ENCODE measurements around the gene ARHGAP15. TPM values are rescaled to one million over a fixed set of nuclear protein-coding genes. Genes with fewer than 3 reads are reported as not detected.

ARHGAP15 gene
- total RNA-seq, 3 donors from 2014 or later (not counting 1 experiment from before 2014, with no cell fraction given), result 148 to 168 (median 165) TPM

GRCh38 chr2:143431316-143431715, 302.1 kb downstream of the ARHGAP15 start:
- Histone ChIP-seq H3K9me3 (ENCODE audit: control insufficient read depth, insufficient read depth, low read length) (no peaks in the 10 kb centered on the region), H3K27me3 (ENCODE audit: control insufficient read depth, insufficient read depth, low read length) (no peaks in the 10 kb centered on the region), H3K4me3 (ENCODE audit: low read length) (no peak overlapping the region), H3K36me3 (ENCODE audit: control insufficient read depth, insufficient read depth, low read length) (peaks cover 10% of the 10 kb centered on the region), H3K4me1 (ENCODE audit: control insufficient read depth, insufficient read depth, low read length) (peaks cover 3% of the 10 kb centered on the region), H3K27ac (ENCODE audit: low read length) (no peak overlapping the region)
- Mint-ChIP-seq H3K4me1 (peaks cover 47 to 49% of the 10 kb centered on the region in 2 donors), H3K36me3 (no peaks in the 10 kb centered on the region), H3K9me3 (no peaks in the 10 kb centered on the region), H3K4me3 (no peak overlapping the region), H3K27me3 (ENCODE audit: low read depth in 2 of 2) (no peaks in the 10 kb centered on the region), H3K27ac (no peak overlapping the region)
- intact Hi-C loops (cut with micrococcal nuclease), result no loop called here
- 71% methylated on average over 2 of the region's 2 CpGs for WGBS (ENCODE audit: insufficient coverage)
- TF ChIP-seq, protein P1, sequence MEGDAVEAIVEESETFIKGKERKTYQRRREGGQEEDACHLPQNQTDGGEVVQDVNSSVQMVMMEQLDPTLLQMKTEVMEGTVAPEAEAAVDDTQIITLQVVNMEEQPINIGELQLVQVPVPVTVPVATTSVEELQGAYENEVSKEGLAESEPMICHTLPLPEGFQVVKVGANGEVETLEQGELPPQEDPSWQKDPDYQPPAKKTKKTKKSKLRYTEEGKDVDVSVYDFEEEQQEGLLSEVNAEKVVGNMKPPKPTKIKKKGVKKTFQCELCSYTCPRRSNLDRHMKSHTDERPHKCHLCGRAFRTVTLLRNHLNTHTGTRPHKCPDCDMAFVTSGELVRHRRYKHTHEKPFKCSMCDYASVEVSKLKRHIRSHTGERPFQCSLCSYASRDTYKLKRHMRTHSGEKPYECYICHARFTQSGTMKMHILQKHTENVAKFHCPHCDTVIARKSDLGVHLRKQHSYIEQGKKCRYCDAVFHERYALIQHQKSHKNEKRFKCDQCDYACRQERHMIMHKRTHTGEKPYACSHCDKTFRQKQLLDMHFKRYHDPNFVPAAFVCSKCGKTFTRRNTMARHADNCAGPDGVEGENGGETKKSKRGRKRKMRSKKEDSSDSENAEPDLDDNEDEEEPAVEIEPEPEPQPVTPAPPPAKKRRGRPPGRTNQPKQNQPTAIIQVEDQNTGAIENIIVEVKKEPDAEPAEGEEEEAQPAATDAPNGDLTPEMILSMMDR (IDR thresholded peaks at IDR 0.05), result no peak
- DNase-seq (no peak), ATAC-seq (no peak)

DNA sequence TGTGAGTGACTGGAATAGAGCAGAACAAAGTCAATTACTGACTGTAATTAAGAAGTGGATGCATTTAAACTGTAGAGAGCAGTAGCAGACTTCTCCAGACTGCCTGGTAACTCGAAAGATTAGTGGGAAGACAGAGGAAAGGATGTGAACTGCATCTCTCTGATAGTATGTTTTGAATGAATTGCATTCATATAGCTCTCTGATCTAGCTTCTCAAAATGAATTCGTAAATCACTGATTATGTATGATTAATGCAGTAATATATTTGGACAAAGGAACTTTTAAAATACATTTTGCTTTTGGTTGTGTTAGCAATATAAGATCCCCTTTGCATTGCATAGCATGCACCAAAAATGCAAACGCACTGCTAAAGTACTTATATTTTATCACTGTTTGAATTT, 304.0 kb downstream of the ARHGAP15 start:
- H3K4me1 Mint-ChIP-seq, result peaks cover 36 to 38% of the 10 kb centered on the region in 2 donors
- WGBS (ENCODE audit: insufficient coverage), result 98% methylated on average over 3 of the region's 3 CpGs
- intact Hi-C loops (cut with micrococcal nuclease), result no loop called here
- H3K27ac Mint-ChIP-seq, result no peak overlapping the region
- TF ChIP-seq, protein P1 (IDR thresholded peaks at IDR 0.05), result no peak
- Histone ChIP-seq H3K9me3 (ENCODE audit: control insufficient read depth, insufficient read depth, low read length) (no peaks in the 10 kb centered on the region), H3K27me3 (ENCODE audit: control insufficient read depth, insufficient read depth, low read length) (no peaks in the 10 kb centered on the region), H3K4me1 (ENCODE audit: control insufficient read depth, insufficient read depth, low read length) (peaks cover 3% of the 10 kb centered on the region), H3K4me3 (ENCODE audit: low read length) (no peak overlapping the region), H3K27ac (ENCODE audit: low read length) (no peak overlapping the region), H3K36me3 (ENCODE audit: control insufficient read depth, insufficient read depth, low read length) (peaks cover 26% of the 10 kb centered on the region)
- no peak for DNase-seq
- H3K9me3 Mint-ChIP-seq, result no peaks in the 10 kb centered on the region
- no peak for ATAC-seq
- H3K27me3 Mint-ChIP-seq (ENCODE audit: low read depth in 2 of 2), result no peaks in the 10 kb centered on the region
- no peaks in the 10 kb centered on the region for H3K36me3 Mint-ChIP-seq
- H3K4me3 Mint-ChIP-seq, result no peak overlapping the region

GRCh38 chr2:143433840-143434239, 304.6 kb downstream of the ARHGAP15 start:
- Mint-ChIP-seq H3K9me3 (no peaks in the 10 kb centered on the region), H3K27me3 (ENCODE audit: low read depth in 2 of 2) (no peaks in the 10 kb centered on the region), H3K4me3 (no peak overlapping the region), H3K4me1 (peaks cover 32% of the 10 kb centered on the region in 2 donors), H3K36me3 (no peaks in the 10 kb centered on the region), H3K27ac (no peak overlapping the region)
- no peaks in the 10 kb centered on the region for H3K9me3 ChIP-seq (ENCODE audit: control insufficient read depth, insufficient read depth, low read length)
- peaks cover under 1% of the 10 kb centered on the region for H3K4me1 ChIP-seq (ENCODE audit: control insufficient read depth, insufficient read depth, low read length)
- ATAC-seq (no peak), DNase-seq (no peak)
- no peaks in the 10 kb centered on the region for H3K27me3 ChIP-seq (ENCODE audit: control insufficient read depth, insufficient read depth, low read length)
- intact Hi-C loops (cut with micrococcal nuclease), result no loop called here
- H3K36me3 ChIP-seq (ENCODE audit: control insufficient read depth, insufficient read depth, low read length), result peaks cover 27% of the 10 kb centered on the region
- no peak overlapping the region for H3K4me3 ChIP-seq (ENCODE audit: low read length)
- no peak overlapping the region for H3K27ac ChIP-seq (ENCODE audit: low read length)
- TF ChIP-seq, protein P1 (IDR thresholded peaks at IDR 0.05), result no peak

- Histone ChIP-seq H3K27me3 (ENCODE audit: control insufficient read depth, insufficient read depth, low read length) (no peaks in the 10 kb centered on the region), H3K4me3 (ENCODE audit: low read length) (no peak overlapping the region), H3K9me3 (ENCODE audit: control insufficient read depth, insufficient read depth, low read length) (no peaks in the 10 kb centered on the region), H3K4me1 (ENCODE audit: control insufficient read depth, insufficient read depth, low read length) (no peaks in the 10 kb centered on the region), H3K36me3 (ENCODE audit: control insufficient read depth, insufficient read depth, low read length) (peaks cover 27% of the 10 kb centered on the region), H3K27ac (ENCODE audit: low read length) (no peak overlapping the region)
- DNase-seq (no peak), ATAC-seq (no peak)
- WGBS (ENCODE audit: insufficient coverage), result 98% methylated on average over 2 of the region's 3 CpGs
- Mint-ChIP-seq H3K27me3 (ENCODE audit: low read depth in 2 of 2) (no peaks in the 10 kb centered on the region), H3K36me3 (no peaks in the 10 kb centered on the region), H3K4me3 (no peak overlapping the region), H3K27ac (no peak overlapping the region), H3K9me3 (no peaks in the 10 kb centered on the region), H3K4me1 (peaks cover 26 to 27% of the 10 kb centered on the region in 2 donors)
- TF ChIP-seq, protein P1 (IDR thresholded peaks at IDR 0.05), result no peak
- intact Hi-C loops (cut with micrococcal nuclease), result no loop called here
Measured at GRCh38 chr2:143434445-143434844, 305.2 kb downstream of the ARHGAP15 start.

All from natural killer cell (primary cell).